Neural cell (in vitro differentiated cells): Measurements from ENCODE around the gene URI1.

ENCODE experiments used
- EZH2 ChIP-seq: fragments of 200-600, 300-800 bp; shearing (Covaris generic), sonication (generic); IDR thresholded peaks from 2 replicates; pipeline ENCODE4 v1.6.1; 2014; ENCODE audit warnings: antibody characterized with exemption, low read length, borderline replicate concordance, mild to moderate bottlenecking; ENCODE audit not compliant: insufficient read depth, poor library complexity, severe bottlenecking
- RAD21 ChIP-seq: fragments of 450-650 bp; conservative IDR thresholded peaks from 2 replicates; pipeline ENCODE4 v1.6.1; 2014; ENCODE audit warnings: antibody characterized with exemption, mild to moderate bottlenecking, moderate library complexity
- TF ChIP-seq, protein P1 (sequence below): fragments of 450-650 bp; IDR thresholded peaks from 2 replicates; pipeline ENCODE4 v1.5.1; 2014; ENCODE audit warnings: antibody characterized with exemption, mild to moderate bottlenecking, moderate library complexity; ENCODE audit not compliant: poor library complexity, severe bottlenecking

DNA sequence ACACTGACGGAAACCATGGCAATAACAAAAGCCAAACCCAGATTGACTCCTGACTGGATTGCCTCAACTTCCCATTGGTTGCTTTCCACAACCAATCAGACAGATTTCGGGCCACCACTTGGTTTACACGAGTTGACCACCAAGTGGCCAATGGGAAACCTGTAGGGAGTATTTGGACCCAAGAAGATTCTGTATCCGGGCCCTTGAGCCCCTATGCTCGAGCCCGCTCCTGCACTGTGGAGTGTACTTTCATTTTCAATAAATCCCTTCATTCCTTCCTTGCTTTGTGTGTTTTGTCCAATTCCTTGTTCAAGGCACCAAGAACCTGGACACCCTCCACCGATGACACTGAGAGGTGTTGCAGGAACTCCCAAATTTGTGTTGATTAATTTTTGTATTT, 24.1 kb upstream of the URI1 start:
- TF ChIP-seq, protein P1, sequence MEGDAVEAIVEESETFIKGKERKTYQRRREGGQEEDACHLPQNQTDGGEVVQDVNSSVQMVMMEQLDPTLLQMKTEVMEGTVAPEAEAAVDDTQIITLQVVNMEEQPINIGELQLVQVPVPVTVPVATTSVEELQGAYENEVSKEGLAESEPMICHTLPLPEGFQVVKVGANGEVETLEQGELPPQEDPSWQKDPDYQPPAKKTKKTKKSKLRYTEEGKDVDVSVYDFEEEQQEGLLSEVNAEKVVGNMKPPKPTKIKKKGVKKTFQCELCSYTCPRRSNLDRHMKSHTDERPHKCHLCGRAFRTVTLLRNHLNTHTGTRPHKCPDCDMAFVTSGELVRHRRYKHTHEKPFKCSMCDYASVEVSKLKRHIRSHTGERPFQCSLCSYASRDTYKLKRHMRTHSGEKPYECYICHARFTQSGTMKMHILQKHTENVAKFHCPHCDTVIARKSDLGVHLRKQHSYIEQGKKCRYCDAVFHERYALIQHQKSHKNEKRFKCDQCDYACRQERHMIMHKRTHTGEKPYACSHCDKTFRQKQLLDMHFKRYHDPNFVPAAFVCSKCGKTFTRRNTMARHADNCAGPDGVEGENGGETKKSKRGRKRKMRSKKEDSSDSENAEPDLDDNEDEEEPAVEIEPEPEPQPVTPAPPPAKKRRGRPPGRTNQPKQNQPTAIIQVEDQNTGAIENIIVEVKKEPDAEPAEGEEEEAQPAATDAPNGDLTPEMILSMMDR: no peak
- TF ChIP-seq EZH2 (no peak), RAD21 (no peak)
